A673 (cell line): ENCODE measurements around the gene NKD2. TPM values are rescaled to one million over a fixed set of nuclear protein-coding genes. Genes with fewer than 3 reads are reported as not detected.

Experiments
- BruUV-seq: library from RNA; stranded (reverse); fragments of 400-500 nt; replicated peaks from 2 replicates; lab custom pipeline; 2021; lab: Mats Ljungman, UMichigan
- CTCF ChIA-PET: fragments of 300-600 bp; sonication (Branson Sonifier 250); formaldehyde crosslinking; loops from one replicate; lab custom pipeline; 2022; ENCODE audit warnings: antibody characterized with exemption; lab: Charles Lee
- POLR2A ChIA-PET: fragments of 300-600 bp; sonication (Branson Sonifier 250); formaldehyde crosslinking; loops from one replicate; lab custom pipeline; 2022; ENCODE audit warnings: antibody characterized with exemption; ENCODE audit not compliant: low non-redundant PET; lab: Charles Lee
- DNase-seq: peaks from one replicate; pipeline ENCODE4 v3.0.0-alpha.2; 2015; ENCODE audit warnings: low spot score
- H3K27ac ChIP-seq: fragments of 200-600 bp; sonication (generic); 2 replicates; pipeline ENCODE4 v1.5.1; 2016; ENCODE audit warnings: mixed run types, low read depth, mild to moderate bottlenecking, mixed read lengths, antibody characterized with exemption, low read length; ENCODE audit not compliant: poor library complexity, severe bottlenecking
- H3K27me3 ChIP-seq: fragments of 200-600 bp; sonication (generic); replicated peaks from 2 replicates; pipeline ENCODE4 v1.6.1; 2017; ENCODE audit warnings: mixed run types, low read depth, mild to moderate bottlenecking, mixed read lengths, antibody characterized with exemption, low read length; ENCODE audit not compliant: insufficient read depth, poor library complexity
- H3K36me3 ChIP-seq: fragments of 200-600 bp; sonication (generic); 2 replicates; pipeline ENCODE4 v1.6.1; 2016; ENCODE audit warnings: mixed run types, mild to moderate bottlenecking, mixed read lengths, antibody characterized with exemption, low read length; ENCODE audit not compliant: insufficient read depth, poor library complexity, severe bottlenecking
- H3K4me1 ChIP-seq: fragments of 200-600 bp; sonication (generic); 2 replicates; pipeline ENCODE4 v1.6.1; 2017; ENCODE audit warnings: mixed run types, mild to moderate bottlenecking, mixed read lengths, antibody characterized with exemption, low read length; ENCODE audit not compliant: insufficient read depth, poor library complexity, severe bottlenecking
- H3K4me3 ChIP-seq: fragments of 200-600 bp; sonication (generic); 2 replicates; pipeline ENCODE4 v1.5.1; 2016; ENCODE audit warnings: low read depth, mixed run types, mild to moderate bottlenecking, mixed read lengths, low read length; ENCODE audit not compliant: poor library complexity, severe bottlenecking
- H3K9me3 ChIP-seq: fragments of 200-600 bp; sonication (generic); 2 replicates; pipeline ENCODE4 v1.6.1; 2016; ENCODE audit warnings: mixed run types, low read depth, mild to moderate bottlenecking, mixed read lengths, antibody characterized with exemption, low read length; ENCODE audit not compliant: poor library complexity, severe bottlenecking
- EZH2 ChIP-seq: fragments of 200-600 bp; sonication (generic); IDR thresholded peaks from 2 replicates; pipeline ENCODE4 v1.6.1; 2017; ENCODE audit warnings: borderline replicate concordance, low read depth, mild to moderate bottlenecking, mixed read lengths, antibody characterized with exemption, low read length; ENCODE audit not compliant: poor library complexity, severe bottlenecking
- intact Hi-C: fragments of 100-400 bp; cut with micrococcal nuclease; formaldehyde crosslinking; loops from one replicate; pipeline ENCODE4 v1.10.0; 2022; ENCODE audit not compliant: unreplicated experiment
- total RNA-seq: library from RNA; stranded (reverse); gene quantifications from 2 replicates; pipeline ENCODE4 v1.2.3, GENCODE V29; 2021
- TF ChIP-seq, protein P1 (sequence below): fragments of 300-800, 200-600 bp; sonication (generic); conservative IDR thresholded peaks from 2 replicates; pipeline ENCODE4 v1.5.1; 2017; ENCODE audit warnings: low read depth, mild to moderate bottlenecking, antibody characterized with exemption, low read length, moderate library complexity, mixed read lengths

NKD2 gene
- total RNA-seq, 1 experiment from 2014 or later: 23.5 TPM

DNA sequence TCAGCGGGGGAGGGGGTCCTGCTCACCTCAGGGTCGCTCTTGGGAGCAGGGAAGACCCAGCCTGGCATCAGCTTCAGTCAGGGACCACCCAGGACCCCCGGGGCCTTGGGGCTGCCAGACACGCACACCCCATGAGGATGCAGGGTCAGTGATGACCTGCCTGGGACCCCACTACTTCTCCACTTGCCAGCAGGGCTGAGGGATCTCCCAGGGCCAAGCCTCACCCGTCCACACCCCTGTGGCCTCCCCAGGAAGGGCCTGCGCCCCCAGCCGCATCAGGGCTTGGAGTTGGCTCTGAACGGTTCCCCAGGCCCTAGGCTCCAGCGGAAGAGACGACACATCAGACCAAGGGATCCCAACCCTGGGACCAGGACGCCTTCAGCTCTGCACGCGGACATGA, 69.6 kb downstream of the NKD2 start:
- intact Hi-C loops: no loop called here
- BruUV-seq: no TSS peak
- ChIA-PET CTCF (no interaction called here), POLR2A (no interaction called here)
- Histone ChIP-seq H3K4me1 (no peaks in the 10 kb centered on the region), H3K36me3 (peaks cover 3% of the 10 kb centered on the region), H3K27me3 (no peaks in the 10 kb centered on the region), H3K4me3 (no peak overlapping the region), H3K9me3 (no peaks in the 10 kb centered on the region), H3K27ac (no peak overlapping the region)
- TF ChIP-seq, protein P1, sequence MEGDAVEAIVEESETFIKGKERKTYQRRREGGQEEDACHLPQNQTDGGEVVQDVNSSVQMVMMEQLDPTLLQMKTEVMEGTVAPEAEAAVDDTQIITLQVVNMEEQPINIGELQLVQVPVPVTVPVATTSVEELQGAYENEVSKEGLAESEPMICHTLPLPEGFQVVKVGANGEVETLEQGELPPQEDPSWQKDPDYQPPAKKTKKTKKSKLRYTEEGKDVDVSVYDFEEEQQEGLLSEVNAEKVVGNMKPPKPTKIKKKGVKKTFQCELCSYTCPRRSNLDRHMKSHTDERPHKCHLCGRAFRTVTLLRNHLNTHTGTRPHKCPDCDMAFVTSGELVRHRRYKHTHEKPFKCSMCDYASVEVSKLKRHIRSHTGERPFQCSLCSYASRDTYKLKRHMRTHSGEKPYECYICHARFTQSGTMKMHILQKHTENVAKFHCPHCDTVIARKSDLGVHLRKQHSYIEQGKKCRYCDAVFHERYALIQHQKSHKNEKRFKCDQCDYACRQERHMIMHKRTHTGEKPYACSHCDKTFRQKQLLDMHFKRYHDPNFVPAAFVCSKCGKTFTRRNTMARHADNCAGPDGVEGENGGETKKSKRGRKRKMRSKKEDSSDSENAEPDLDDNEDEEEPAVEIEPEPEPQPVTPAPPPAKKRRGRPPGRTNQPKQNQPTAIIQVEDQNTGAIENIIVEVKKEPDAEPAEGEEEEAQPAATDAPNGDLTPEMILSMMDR: no peak
- no peak for DNase-seq

DNA sequence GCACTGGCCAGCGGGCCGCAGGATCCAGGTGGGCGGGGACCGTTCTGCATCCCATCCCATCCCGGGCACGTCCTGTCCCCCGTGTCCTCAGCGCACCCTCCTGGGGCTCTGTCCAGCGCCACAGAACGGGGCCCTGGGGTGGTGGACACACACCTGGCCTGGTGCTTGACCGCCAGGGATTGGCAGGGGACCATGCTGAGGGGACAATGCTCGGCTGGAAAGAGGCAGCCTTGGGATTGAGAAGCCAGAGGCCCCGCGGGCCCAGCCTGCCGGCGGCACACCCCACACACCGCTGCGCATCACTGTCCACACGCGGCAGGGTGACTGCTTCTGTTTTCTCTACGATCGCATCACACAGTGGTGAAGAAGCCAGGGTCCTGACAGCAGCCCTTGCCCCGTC, 70.2 kb downstream of the NKD2 start:
- Histone ChIP-seq H3K9me3 (no peaks in the 10 kb centered on the region), H3K4me1 (no peaks in the 10 kb centered on the region), H3K36me3 (peaks cover 3% of the 10 kb centered on the region), H3K4me3 (no peak overlapping the region), H3K27me3 (no peaks in the 10 kb centered on the region), H3K27ac (no peak overlapping the region)
- intact Hi-C loops: no loop called here
- TF ChIP-seq, protein P1: no peak
- no peak for TF ChIP-seq EZH2
- no TSS peak for BruUV-seq
- POLR2A ChIA-PET: no interaction called here
- CTCF ChIA-PET: no interaction called here
- no peak for DNase-seq

DNA sequence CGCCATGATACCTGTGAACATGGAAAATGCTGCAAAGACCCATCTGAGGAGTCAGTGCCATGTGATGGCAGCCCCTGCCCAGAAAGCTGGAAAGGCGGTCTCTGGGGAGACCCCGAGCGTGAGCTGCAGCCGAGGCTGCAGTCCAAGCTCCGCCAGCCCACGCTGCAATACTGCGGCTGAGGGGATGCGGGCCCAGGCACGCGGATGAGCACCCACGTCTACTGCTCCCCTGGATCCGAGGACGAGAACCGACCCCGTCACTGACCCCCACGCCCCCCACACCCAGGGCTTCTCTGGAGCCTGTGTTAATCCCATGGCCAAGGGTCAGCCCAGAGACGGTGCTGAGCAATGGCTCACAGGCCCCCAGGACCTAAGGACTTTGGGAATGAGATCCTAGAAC, 70.9 kb downstream of the NKD2 start:
- no peaks in the 10 kb centered on the region for H3K9me3 ChIP-seq
- no peak for TF ChIP-seq EZH2
- TF ChIP-seq, protein P1: no peak
- no peaks in the 10 kb centered on the region for H3K27me3 ChIP-seq
- no peak overlapping the region for H3K27ac ChIP-seq
- intact Hi-C loops: no loop called here
- H3K36me3 ChIP-seq: peaks cover 3% of the 10 kb centered on the region
- ChIA-PET POLR2A (no interaction called here), CTCF (no interaction called here)
- DNase-seq: no peak
- no peaks in the 10 kb centered on the region for H3K4me1 ChIP-seq
- no TSS peak for BruUV-seq
- no peak overlapping the region for H3K4me3 ChIP-seq
